Common myeloid progenitor, CD34-positive (primary cell): ENCODE measurements around the gene GABARAP.

Experiments
- CTCF ChIA-PET: fragments of 350-600 bp; sonication (Branson Sonifier 250); formaldehyde crosslinking; loops from one replicate; lab custom pipeline; 2021; ENCODE audit warnings: antibody characterized with exemption; lab: Charles Lee
- POLR2A ChIA-PET: fragments of 350-600 bp; sonication (Branson Sonifier 250); formaldehyde crosslinking; loops from one replicate; lab custom pipeline; 2021; ENCODE audit warnings: antibody characterized with exemption; lab: Charles Lee
- DNase-seq, 3 donors: peaks; one replicate each; pipeline versions ENCODE4 v3.0.0 to v3.0.0-alpha.2; 2013
- H3K27ac ChIP-seq, 2 experiments: 1 replicate in 1 of 2; 2 replicates in 1 of 2; pipeline ENCODE4 v1.7.0; 2013; ENCODE audit warnings: inconsistent platforms in 2 of 2, low read length in 2 of 2, mild to moderate bottlenecking in 2 of 2, low read depth in 1 of 2, moderate library complexity in 1 of 2; ENCODE audit not compliant: severe bottlenecking in 2 of 2, insufficient read depth in 1 of 2, poor library complexity in 1 of 2
- H3K27me3 ChIP-seq, 5 experiments: replicated peaks in 2 of 5; 1 replicate in 3 of 5; 2 replicates in 2 of 5; pipeline versions ENCODE4 v1.6.1 to v1.7.0; 2013; ENCODE audit warnings: low read length in 4 of 5, mild to moderate bottlenecking in 2 of 5, moderate library complexity in 2 of 5, inconsistent platforms in 1 of 5; ENCODE audit not compliant: insufficient read depth in 5 of 5, control insufficient read depth in 4 of 5
- H3K36me3 ChIP-seq, 4 experiments: 1 replicate in 2 of 4; 2 replicates in 2 of 4; pipeline versions ENCODE4 v1.6.1 to v1.7.0; 2013; ENCODE audit warnings: low read length in 3 of 4, control low read depth in 1 of 4, mild to moderate bottlenecking in 1 of 4; ENCODE audit not compliant: control insufficient read depth in 4 of 4, insufficient read depth in 4 of 4
- H3K4me1 ChIP-seq, 4 experiments: 1 replicate in 3 of 4; 2 replicates in 1 of 4; pipeline versions ENCODE4 v1.6.1 to v1.7.1; 2013; ENCODE audit warnings: low read length in 3 of 4, mild to moderate bottlenecking in 3 of 4, control low read depth in 1 of 4, inconsistent platforms in 1 of 4, moderate library complexity in 1 of 4; ENCODE audit not compliant: control insufficient read depth in 4 of 4, insufficient read depth in 4 of 4; ENCODE audit errors: control extremely low read depth in 1 of 4
- H3K4me3 ChIP-seq, 7 experiments: 1 replicate in 4 of 7; 2 replicates in 3 of 7; pipeline versions ENCODE4 v1.5.1 to v1.7.0; 2013; ENCODE audit warnings: mild to moderate bottlenecking in 7 of 7, low read length in 6 of 7, moderate library complexity in 6 of 7, inconsistent platforms in 2 of 7, low read depth in 2 of 7, control low read depth in 1 of 7; ENCODE audit not compliant: insufficient read depth in 4 of 7, control insufficient read depth in 1 of 7; ENCODE audit errors: extremely low read depth in 1 of 7
- H3K9me3 ChIP-seq, 5 experiments: 1 replicate in 4 of 5; 2 replicates in 1 of 5; pipeline versions ENCODE4 v1.6.1 to v1.7.1; 2013; ENCODE audit warnings: low read length in 4 of 5, mild to moderate bottlenecking in 2 of 5, inconsistent platforms in 1 of 5, low read depth in 1 of 5, moderate library complexity in 1 of 5; ENCODE audit not compliant: control insufficient read depth in 4 of 5, insufficient read depth in 2 of 5; ENCODE audit errors: control extremely low read depth in 1 of 5
- WGBS: methylation state at CpG from one replicate; pipeline ENCODE4 v1.1.5; 2013; ENCODE audit not compliant: insufficient coverage; 5-methylcytosine and 5-hydroxymethylcytosine counted together

Gene GABARAP

GRCh38 chr17:7241090-7241733 lies 1.0 kb downstream of the GABARAP start:
- peaks cover 7 to 47% (median 19%) of the 10 kb centered on the region in 4 experiments for H3K36me3 ChIP-seq
- no peak for DNase-seq
- peak overlapping the region; percentile 98 for H3K27ac ChIP-seq
- no peaks in the 10 kb centered on the region for H3K27me3 ChIP-seq
- no peaks in the 10 kb centered on the region for H3K9me3 ChIP-seq
- POLR2A ChIA-PET, result interaction anchor here (0.6 to 1.3 kb wide), 2 partner anchors 10 to 913 kb away, joined by 3 to 7 read pairs; partner anchors contain the start of genes CTDNEP1 and ELP5
- CTCF ChIA-PET, result interaction anchor here (0.8 to 4.8 kb wide), 4 partner anchors 9 to 73 kb away, joined by 3 to 34 read pairs (median 18); partner anchors contain the start of genes ACADVL, CTDNEP1 and DLG4
- peak overlapping the region; percentile 91 to 100 (median 96) for H3K4me3 ChIP-seq
- 60% methylated on average over 8 of the region's 9 CpGs for WGBS
- peaks cover 20 to 47% (median 38%) of the 10 kb centered on the region in 4 experiments for H3K4me1 ChIP-seq

- CTCF ChIA-PET, result interaction anchor here (1.6 to 4.8 kb wide), 4 partner anchors 10 to 27 kb away, joined by 4 to 34 read pairs (median 20); partner anchors contain the start of genes ACADVL, CTDNEP1 and DLG4
- H3K27ac ChIP-seq, result peak overlapping the region in 1 of 2 experiments; percentile 98
- POLR2A ChIA-PET, result no interaction called here
- H3K9me3 ChIP-seq, result no peaks in the 10 kb centered on the region
- peaks cover 5 to 50% (median 19%) of the 10 kb centered on the region in 4 experiments for H3K36me3 ChIP-seq
- WGBS, result no CpG with 5 or more reads among the region's 4 CpGs
- H3K4me3 ChIP-seq, result peak overlapping the region in 4 of 7 experiments; percentile 30 to 100 (median 93)
- DNase-seq, result peak in 2 of 3 donors; percentile 54 to 58
- H3K27me3 ChIP-seq, result no peaks in the 10 kb centered on the region
- peaks cover 20 to 55% (median 42%) of the 10 kb centered on the region in 4 experiments for H3K4me1 ChIP-seq
These were observed 1.9 kb downstream of the GABARAP start for GRCh38 chr17:7240375-7240774.

- DNase-seq, result peak; percentile 98 to 99 (median 98)
- CTCF ChIA-PET, result interaction anchor here (1.4 to 3.9 kb wide), 4 partner anchors 11 to 57 kb away, joined by 4 to 31 read pairs (median 6); partner anchors contain the start of gene CTDNEP1
- Histone ChIP-seq H3K4me1 (peaks cover 20 to 65% (median 51%) of the 10 kb centered on the region in 4 experiments), H3K27ac (peak within 1 kb of the TSS; percentile 75 to 98), H3K36me3 (peaks cover 3 to 53% (median 17%) of the 10 kb centered on the region in 4 experiments), H3K4me3 (peak within 1 kb of the TSS; percentile 89 to 98 (median 96)), H3K9me3 (no peaks in the 10 kb centered on the region), H3K27me3 (no peaks in the 10 kb centered on the region)
- 0% methylated on average over 41 of the region's 72 CpGs for WGBS
- POLR2A ChIA-PET, result interaction anchor here (0.7 to 3.9 kb wide), 4 partner anchors 12 to 62 kb away, joined by 3 to 21 read pairs (median 6); partner anchors contain the start of genes ACADVL, CTDNEP1 and DLG4
These were observed 2.9 kb downstream of the GABARAP start, which contains the start of gene PHF23 for GRCh38 chr17:7239091-7240027. Gene PHF23, minus strand, starts transcription at chr17:7239457. Its CDS starts 178 bp downstream, at chr17:7239279.

GRCh38 chr17:7238420-7239090 lies 3.7 kb downstream of the GABARAP start:
- peak overlapping the region; percentile 75 to 90 for H3K27ac ChIP-seq
- H3K4me1 ChIP-seq, result peaks cover 20 to 67% (median 54%) of the 10 kb centered on the region in 4 experiments
- under 1% methylated on average over 19 of the region's 39 CpGs for WGBS
- H3K9me3 ChIP-seq, result no peaks in the 10 kb centered on the region
- no peaks in the 10 kb centered on the region for H3K27me3 ChIP-seq
- ChIA-PET CTCF (interaction anchor here (1.4 to 10.2 kb wide), 4 partner anchors 11 to 58 kb away, joined by 4 to 75 read pairs (median 20); partner anchors contain the start of genes ACADVL, CTDNEP1 and DLG4), POLR2A (interaction anchor here (0.7 to 3.9 kb wide), 5 partner anchors 13 to 61 kb away, joined by 3 to 21 read pairs (median 4); partner anchors contain the start of genes ACADVL, CTDNEP1 and DLG4)
- peaks cover 3 to 46% (median 16%) of the 10 kb centered on the region in 4 experiments for H3K36me3 ChIP-seq
- DNase-seq, result peak in 2 of 3 donors; percentile 57 to 68
- peak overlapping the region; percentile 89 to 98 (median 96) for H3K4me3 ChIP-seq

- CTCF ChIA-PET, result interaction anchor here (1.4 to 10.2 kb wide), 3 partner anchors 12 to 58 kb away, joined by 4 to 75 read pairs (median 31); partner anchors contain the start of genes ACADVL, CTDNEP1 and DLG4
- Histone ChIP-seq H3K4me1 (peaks cover 20 to 68% (median 56%) of the 10 kb centered on the region in 4 experiments), H3K27ac (peak overlapping the region in 1 of 2 experiments; percentile 90), H3K9me3 (no peaks in the 10 kb centered on the region), H3K4me3 (peak overlapping the region; percentile 43 to 98 (median 91)), H3K27me3 (no peaks in the 10 kb centered on the region), H3K36me3 (peaks cover 3 to 41% (median 16%) of the 10 kb centered on the region in 4 experiments)
- DNase-seq, result peak in 2 of 3 donors; percentile 72 to 74
- 0% methylated on average over 14 of the region's 73 CpGs for WGBS
- POLR2A ChIA-PET, result interaction anchor here (1.3 to 3.9 kb wide), 3 partner anchors 18 to 24 kb away, joined by 3 to 21 read pairs (median 4); partner anchors contain the start of genes ACADVL and DLG4
These were observed 4.4 kb downstream of the GABARAP start for GRCh38 chr17:7237761-7238419.
